H1 (cell line): Measurements from ENCODE around the gene RINT1. TPM values are rescaled to one million over a fixed set of nuclear protein-coding genes. Genes with fewer than 3 reads are reported as not detected.

ENCODE experiments used
- FOSL1 ChIP-seq: IDR thresholded peaks from 2 replicates; pipeline ENCODE4 v1.6.1; 2011; ENCODE audit warnings: mild to moderate bottlenecking, low read depth, low read length, moderate library complexity; ENCODE audit not compliant: insufficient read depth
- GABPA ChIP-seq: IDR thresholded peaks from 2 replicates; pipeline ENCODE4 v1.6.1; 2011; ENCODE audit warnings: mild to moderate bottlenecking, low read length, moderate library complexity, borderline replicate concordance; ENCODE audit not compliant: insufficient read depth
- GTF2F1 ChIP-seq: IDR thresholded peaks from 2 replicates; pipeline ENCODE4 v1.6.1; 2012; ENCODE audit warnings: low read depth, low read length, improper control_type of control experiment, borderline replicate concordance
- JUND ChIP-seq: IDR thresholded peaks from 2 replicates; pipeline ENCODE4 v1.6.1; 2011; ENCODE audit warnings: mild to moderate bottlenecking, improper control_type of control experiment, low read length
- KDM1A ChIP-seq: fragments of 200-600, 300-600 bp; sonication (generic); IDR thresholded peaks from 2 replicates; pipeline ENCODE4 v1.7.1; 2016; ENCODE audit warnings: mild to moderate bottlenecking, low read length, borderline replicate concordance
- POLR2A ChIP-seq, 2 experiments: IDR thresholded peaks; 1 replicate in 1 of 2; 2 replicates in 1 of 2; pipeline ENCODE4 v1.6.1; 2011; ENCODE audit warnings: low read depth in 2 of 2, low read length in 2 of 2, mild to moderate bottlenecking in 2 of 2; ENCODE audit errors: control extremely low read depth in 1 of 2
- TAF1 ChIP-seq: IDR thresholded peaks from 2 replicates; pipeline ENCODE4 v1.6.1; 2011; ENCODE audit warnings: mild to moderate bottlenecking, low read depth, low read length
- TAF7 ChIP-seq: optimal IDR thresholded peaks from 2 replicates; pipeline ENCODE3; 2011; ENCODE audit warnings: low read depth, mild to moderate bottlenecking, inconsistent platforms, low read length, moderate library complexity, borderline replicate concordance
- polyA plus RNA-seq, 7 experiments: library from polyadenylated mRNA; depleted of rRNA in 3 of 7; stranded (reverse) in 5 of 7; unstranded in 2 of 7; fragments of >200 nt in 5 of 7; fragments of 200-250 nt in 2 of 7; gene quantifications; 1 replicate in 5 of 7; 2 replicates in 1 of 7; 4 replicates in 1 of 7; pipeline versions ENCODE4 v1.2.1 to v1.2.3, GENCODE V29; 2011 to 2013; ENCODE audit warnings: missing spikeins in 2 of 7, mixed read lengths in 2 of 7
- total RNA-seq: library from RNA; stranded (reverse); fragmentation: NEBNext Ultra II Directional; extraction: Animal tissue kit (Norgen Biotek cat#: 25700); gene quantifications from 2 replicates; pipeline ENCODE4 v1.2.1, GENCODE V29; 2021

The RINT1 gene
- total and polyA plus RNA-seq, 2 of the 8 experiments (the other 6 are each of a cell fraction or from before 2014, with no cell fraction given), result 7.8 to 21.8 TPM

- TF ChIP-seq POLR2A (IDR thresholded peaks at IDR 0.05; ENCODE audit: control extremely low read depth in 1 of 2, low read depth in 2 of 2, low read length in 2 of 2) (no peak), KDM1A (no peak), GTF2F1 (no peak), JUND (no peak), TAF7 (no peak), FOSL1 (no peak), TAF1 (no peak), GABPA (no peak)
- TF ChIP-seq, all 59 proteins: peak for 0
Observed at GRCh38 chr7:105610165-105610930, 78.3 kb downstream of the RINT1 start (continued).
